Type B pancreatic cell (in vitro differentiated cells): ENCODE results near the gene BEND7. TPM values are rescaled to one million over a fixed set of nuclear protein-coding genes. Genes with fewer than 3 reads are reported as not detected.

ENCODE experiments used
- DNase-seq: peaks from one replicate; pipeline ENCODE4 v3.0.0; 2021; ENCODE audit warnings: mixed read lengths; ENCODE audit not compliant: unreplicated experiment; ENCODE audit errors: extremely low spot score
- H3K27ac Mint-ChIP-seq: 2 replicates; pipeline ENCODE4 v1.8.0; 2021; ENCODE audit warnings: mild to moderate bottlenecking, mixed read lengths
- H3K27me3 Mint-ChIP-seq: 2 replicates; pipeline ENCODE4 v1.8.0; 2021; ENCODE audit warnings: mixed read lengths
- H3K36me3 Mint-ChIP-seq: 2 replicates; pipeline ENCODE4 v1.8.0; 2021; ENCODE audit warnings: mixed read lengths
- H3K4me1 Mint-ChIP-seq: one replicate; pipeline ENCODE4 v1.8.0; 2021; ENCODE audit warnings: mixed read lengths; ENCODE audit not compliant: unreplicated experiment
- H3K4me3 Mint-ChIP-seq: 2 replicates; pipeline ENCODE4 v1.8.0; 2021; ENCODE audit warnings: mild to moderate bottlenecking, mixed read lengths
- H3K9me3 Mint-ChIP-seq: 2 replicates; pipeline ENCODE4 v1.8.0; 2021; ENCODE audit warnings: mixed read lengths
- total RNA-seq: library from RNA; stranded (reverse); gene quantifications from 2 replicates; pipeline ENCODE4 v1.2.1, GENCODE V29; 2021; ENCODE audit warnings: low replicate concordance
- TF ChIP-seq, protein P1 (sequence below): fragments of 200-600 bp; sonication (generic); conservative IDR thresholded peaks from 2 replicates; pipeline ENCODE4 v1.5.0; 2021; ENCODE audit warnings: antibody characterized with exemption, mild to moderate bottlenecking

The BEND7 gene
- total RNA-seq, 1 donor from 2014 or later, result 14.1 TPM

DNA sequence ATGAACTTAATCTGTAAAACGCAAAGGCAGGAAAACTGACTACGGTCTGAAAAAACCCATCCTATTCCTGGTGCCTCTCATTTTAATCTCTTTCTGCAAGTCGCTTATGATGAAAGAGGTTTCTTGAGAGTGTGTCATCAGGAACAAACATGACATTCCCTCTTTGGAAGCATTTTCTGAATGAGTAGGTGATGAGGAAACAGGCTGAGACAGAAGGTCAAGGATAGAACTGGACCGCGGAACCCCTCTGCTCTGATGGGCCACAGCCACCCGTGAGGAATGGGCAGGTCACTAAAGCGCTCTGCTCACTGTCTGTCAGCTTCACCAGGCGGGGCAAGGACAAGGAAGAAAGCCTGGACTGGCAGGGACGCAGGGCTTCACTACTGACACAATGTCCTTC, 28.6 kb downstream of the BEND7 start:
- Mint-ChIP-seq H3K27me3 (no peaks in the 10 kb centered on the region), H3K27ac (no peak overlapping the region), H3K9me3 (no peaks in the 10 kb centered on the region), H3K36me3 (no peaks in the 10 kb centered on the region), H3K4me3 (no peak overlapping the region), H3K4me1 (no peaks in the 10 kb centered on the region)
- TF ChIP-seq, protein P1, sequence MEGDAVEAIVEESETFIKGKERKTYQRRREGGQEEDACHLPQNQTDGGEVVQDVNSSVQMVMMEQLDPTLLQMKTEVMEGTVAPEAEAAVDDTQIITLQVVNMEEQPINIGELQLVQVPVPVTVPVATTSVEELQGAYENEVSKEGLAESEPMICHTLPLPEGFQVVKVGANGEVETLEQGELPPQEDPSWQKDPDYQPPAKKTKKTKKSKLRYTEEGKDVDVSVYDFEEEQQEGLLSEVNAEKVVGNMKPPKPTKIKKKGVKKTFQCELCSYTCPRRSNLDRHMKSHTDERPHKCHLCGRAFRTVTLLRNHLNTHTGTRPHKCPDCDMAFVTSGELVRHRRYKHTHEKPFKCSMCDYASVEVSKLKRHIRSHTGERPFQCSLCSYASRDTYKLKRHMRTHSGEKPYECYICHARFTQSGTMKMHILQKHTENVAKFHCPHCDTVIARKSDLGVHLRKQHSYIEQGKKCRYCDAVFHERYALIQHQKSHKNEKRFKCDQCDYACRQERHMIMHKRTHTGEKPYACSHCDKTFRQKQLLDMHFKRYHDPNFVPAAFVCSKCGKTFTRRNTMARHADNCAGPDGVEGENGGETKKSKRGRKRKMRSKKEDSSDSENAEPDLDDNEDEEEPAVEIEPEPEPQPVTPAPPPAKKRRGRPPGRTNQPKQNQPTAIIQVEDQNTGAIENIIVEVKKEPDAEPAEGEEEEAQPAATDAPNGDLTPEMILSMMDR, result no peak
- no peak for DNase-seq

DNA sequence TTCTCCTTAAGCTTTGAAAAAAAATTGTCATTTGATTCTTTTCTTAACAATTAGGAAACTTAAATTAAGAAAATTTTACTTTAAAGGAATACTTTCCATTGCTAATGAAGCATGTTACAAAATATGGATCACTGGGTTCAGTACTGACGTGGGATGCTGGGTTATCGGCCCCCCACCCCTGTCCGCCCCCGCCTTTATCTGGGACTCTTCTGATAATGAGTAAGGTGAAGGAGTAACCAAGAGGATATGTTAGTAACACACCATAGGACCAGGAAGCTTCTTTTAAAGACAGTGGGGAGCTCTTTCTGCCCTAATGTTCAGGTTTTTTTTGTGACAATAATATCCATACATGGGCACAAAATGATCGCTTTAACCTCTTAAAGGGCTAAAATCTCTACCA, 29.7 kb downstream of the BEND7 start:
- TF ChIP-seq, protein P1, result no peak
- Mint-ChIP-seq H3K27ac (no peak overlapping the region), H3K4me3 (no peak overlapping the region)

DNA sequence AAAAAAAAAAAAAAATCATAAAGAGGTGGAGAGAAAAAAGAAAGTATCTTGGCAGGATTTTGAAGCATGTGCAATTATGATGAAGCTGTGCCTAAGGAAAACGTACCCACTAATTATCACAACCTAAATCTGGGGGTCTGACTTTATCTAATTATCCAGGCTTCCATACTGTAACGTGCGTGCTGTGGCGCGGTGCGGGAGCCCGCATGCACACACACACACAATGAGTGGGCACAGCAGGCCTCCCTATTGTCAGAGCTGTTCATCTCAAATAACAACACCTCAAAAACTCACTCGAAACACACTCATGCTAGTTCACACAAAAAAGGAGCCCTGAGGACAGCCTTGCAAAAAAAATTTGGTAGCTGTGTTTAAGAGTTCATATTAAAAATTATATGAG, 31.9 kb downstream of the BEND7 start:
- H3K36me3 Mint-ChIP-seq, result no peaks in the 10 kb centered on the region
- H3K27me3 Mint-ChIP-seq, result no peaks in the 10 kb centered on the region
- no peak for DNase-seq
- H3K4me3 Mint-ChIP-seq, result no peak overlapping the region
- TF ChIP-seq, protein P1, result no peak
- H3K9me3 Mint-ChIP-seq, result no peaks in the 10 kb centered on the region
- H3K4me1 Mint-ChIP-seq, result no peaks in the 10 kb centered on the region
- H3K27ac Mint-ChIP-seq, result no peak overlapping the region

More for the DNA sequence above, 29.7 kb downstream of the BEND7 start:
- DNase-seq, result no peak
- Mint-ChIP-seq H3K36me3 (no peaks in the 10 kb centered on the region), H3K27me3 (no peaks in the 10 kb centered on the region), H3K4me1 (no peaks in the 10 kb centered on the region), H3K9me3 (no peaks in the 10 kb centered on the region)

DNA sequence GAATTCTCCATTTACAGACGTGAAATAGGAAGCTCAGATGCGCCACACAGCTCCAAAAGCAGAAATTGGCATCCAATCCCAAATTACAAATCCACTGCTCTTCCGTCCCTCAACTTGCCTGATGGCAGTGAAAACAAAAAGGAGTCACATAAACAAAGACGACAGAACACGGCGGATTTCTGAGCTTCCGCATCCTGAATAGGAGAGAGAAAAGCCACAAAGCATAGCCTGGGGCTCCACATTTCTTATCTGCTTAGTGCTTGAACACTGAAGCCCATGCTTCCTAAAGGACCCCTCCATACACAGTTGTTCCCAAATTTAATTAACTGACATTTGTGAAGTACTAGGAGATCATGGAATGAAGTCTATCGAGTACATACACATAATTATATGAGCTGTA, 32.6 kb downstream of the BEND7 start:
- Mint-ChIP-seq H3K4me3 (no peak overlapping the region), H3K36me3 (no peaks in the 10 kb centered on the region), H3K9me3 (no peaks in the 10 kb centered on the region), H3K4me1 (no peaks in the 10 kb centered on the region), H3K27ac (no peak overlapping the region), H3K27me3 (no peaks in the 10 kb centered on the region)
- TF ChIP-seq, protein P1, result no peak
- no peak for DNase-seq

DNA sequence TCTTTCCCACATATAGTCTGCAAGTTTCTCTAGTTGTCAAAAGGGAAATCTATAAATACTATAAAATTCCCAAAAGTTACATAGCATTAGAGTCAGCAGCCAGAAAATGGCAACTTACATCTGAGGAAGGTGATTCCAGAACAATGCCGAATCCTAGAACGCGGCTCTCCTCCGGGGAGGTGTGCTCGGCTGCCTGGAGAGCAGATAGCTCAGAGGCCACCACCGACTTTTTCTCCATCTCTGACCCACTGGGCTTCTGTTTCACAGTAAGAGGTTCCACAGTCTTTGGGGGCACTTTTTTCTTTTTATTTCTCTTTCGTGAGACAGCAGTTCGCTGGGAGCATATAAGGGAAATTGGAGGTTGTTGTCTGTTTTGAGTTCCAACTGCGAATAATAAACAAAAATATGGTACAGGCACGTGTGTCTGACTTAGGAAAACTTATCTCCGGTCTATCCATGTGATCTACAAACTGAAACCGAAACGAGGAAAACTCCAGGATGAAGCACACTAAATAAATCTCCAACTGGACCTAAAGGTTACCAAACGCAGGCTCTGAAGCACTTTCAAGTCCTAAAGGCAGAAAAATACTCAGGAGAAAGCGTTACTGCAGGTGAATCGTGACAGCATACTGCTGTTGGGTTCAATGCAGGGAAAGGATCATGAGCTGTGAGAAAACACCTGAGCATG, 36.2 kb downstream of the BEND7 start:
- TF ChIP-seq, protein P1, result no peak
- Mint-ChIP-seq H3K4me3 (no peak overlapping the region), H3K27me3 (no peaks in the 10 kb centered on the region), H3K9me3 (no peaks in the 10 kb centered on the region), H3K27ac (no peak overlapping the region), H3K4me1 (no peaks in the 10 kb centered on the region), H3K36me3 (no peaks in the 10 kb centered on the region)
- no peak for DNase-seq
